Measurements from ENCODE around the gene KLF4.

The KLF4 gene

DNA sequence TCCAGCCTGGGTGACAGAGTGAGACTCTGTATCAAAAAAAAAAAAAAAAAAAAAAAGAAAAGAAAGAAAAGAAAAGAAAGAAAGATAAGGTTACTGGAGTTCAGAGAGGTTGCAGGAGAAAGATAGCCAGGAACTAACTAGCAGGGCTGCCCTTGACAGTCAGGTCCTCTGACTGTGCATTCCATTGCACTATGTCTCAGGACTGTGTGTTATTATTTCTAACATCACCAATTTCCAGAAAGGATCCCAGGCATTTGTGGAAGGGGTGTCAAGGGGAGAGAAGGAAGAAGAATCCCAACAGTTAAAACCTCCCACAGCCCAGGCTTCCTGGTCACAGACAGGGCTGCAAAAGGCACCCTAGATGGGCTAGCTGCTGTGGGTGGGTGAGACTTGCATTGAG lies 25.1 kb downstream of the KLF4 start:
- no peak overlapping the region for H2BK5ac ChIP-seq (ENCODE audit: low read depth, low read length, poor library complexity)
- H4K8ac ChIP-seq (ENCODE audit: low read depth, low read length), result no peak overlapping the region
- no peak overlapping the region for H3K23ac ChIP-seq (ENCODE audit: low read length)

DNA sequence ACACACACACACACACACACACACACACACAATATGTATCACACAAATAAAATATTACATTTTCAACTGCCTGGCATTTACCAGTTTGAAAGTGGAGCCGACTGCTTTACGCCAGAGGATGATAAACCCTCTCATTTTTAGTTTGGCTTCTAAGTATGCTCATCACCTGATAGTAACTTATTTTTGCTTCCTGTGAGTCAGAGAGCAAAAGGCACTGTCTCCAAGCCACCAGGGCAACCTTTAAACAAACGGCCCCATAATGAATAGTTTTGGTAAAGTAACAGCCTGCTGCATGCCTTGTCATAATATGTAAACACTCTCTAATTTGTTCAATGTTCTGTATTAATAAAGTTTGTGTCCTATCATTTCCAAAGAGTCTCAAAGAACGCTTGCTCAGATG lies 26.9 kb downstream of the KLF4 start:
- Histone ChIP-seq H3K9me3 (ENCODE audit: insufficient read depth, low read depth, low read length) (no peaks in the 10 kb centered on the region), H3K4me2 (ENCODE audit: low read length) (no peak overlapping the region), H3K79me2 (ENCODE audit: control insufficient read depth, insufficient read depth, low read length, poor library complexity) (no peaks in the 10 kb centered on the region), H2BK5ac (ENCODE audit: low read depth, low read length, poor library complexity) (no peak overlapping the region), H3K9ac (ENCODE audit: low read length) (no peak overlapping the region), H3K27me3 (ENCODE audit: insufficient read depth, low read length) (peaks cover 9% of the 10 kb centered on the region), H3K4me1 (ENCODE audit: control insufficient read depth in 1 of 2, insufficient read depth in 2 of 2, low read length in 2 of 2) (peaks cover 3 to 4% of the 10 kb centered on the region in 2 experiments), H3K79me1 (ENCODE audit: low read length) (peaks cover 3% of the 10 kb centered on the region), H3K23ac (ENCODE audit: low read length) (no peak overlapping the region), H4K91ac (ENCODE audit: low read depth, low read length) (no peak overlapping the region), H2AFZ (ENCODE audit: insufficient read depth, low read length, poor library complexity) (no peak overlapping the region), H4K8ac (ENCODE audit: low read depth, low read length) (no peak overlapping the region), H3K27ac (ENCODE audit: low read depth, low read length) (no peak overlapping the region), H2AK5ac (ENCODE audit: low read length) (no peak overlapping the region), H2BK120ac (ENCODE audit: insufficient read depth, low read length, poor library complexity) (no peak overlapping the region), H3K36me3 (ENCODE audit: control insufficient read depth in 1 of 2, insufficient read depth in 2 of 2, low read length in 2 of 2) (no peaks in the 10 kb centered on the region), H4K12ac (ENCODE audit: low read depth, low read length) (no peak overlapping the region), H3K14ac (ENCODE audit: low read length) (no peak overlapping the region), H2BK12ac (ENCODE audit: low read length) (no peak overlapping the region), H3K4ac (ENCODE audit: low read depth, low read length) (no peak overlapping the region), H3K18ac (ENCODE audit: low read length) (no peak overlapping the region), H3K4me3 (ENCODE audit: low read depth, low read length) (no peak overlapping the region)
- DNase-seq, result peak in 1 of 2 donors; percentile 24
- WGBS (ENCODE audit: extremely low coverage, insufficient coverage, insufficient read length), result no CpG with 5 or more reads among the region's 4 CpGs

More for the DNA sequence above, 25.1 kb downstream of the KLF4 start:
- Histone ChIP-seq H3K79me2 (ENCODE audit: control insufficient read depth, insufficient read depth, low read length, poor library complexity) (no peaks in the 10 kb centered on the region), H3K9ac (ENCODE audit: low read length) (no peak overlapping the region), H3K14ac (ENCODE audit: low read length) (no peak overlapping the region), H3K27me3 (ENCODE audit: insufficient read depth, low read length) (peaks cover 9% of the 10 kb centered on the region), H2BK120ac (ENCODE audit: insufficient read depth, low read length, poor library complexity) (no peak overlapping the region), H3K4me3 (ENCODE audit: low read depth, low read length) (no peak overlapping the region), H2AFZ (ENCODE audit: insufficient read depth, low read length, poor library complexity) (no peak overlapping the region), H3K9me3 (ENCODE audit: insufficient read depth, low read depth, low read length) (no peaks in the 10 kb centered on the region), H3K36me3 (ENCODE audit: control insufficient read depth in 1 of 2, insufficient read depth in 2 of 2, low read length in 2 of 2) (no peaks in the 10 kb centered on the region), H3K27ac (ENCODE audit: low read depth, low read length) (no peak overlapping the region), H3K4me1 (ENCODE audit: control insufficient read depth in 1 of 2, insufficient read depth in 2 of 2, low read length in 2 of 2) (peaks cover 3 to 4% of the 10 kb centered on the region in 2 experiments), H3K79me1 (ENCODE audit: low read length) (peaks cover 3% of the 10 kb centered on the region), H4K91ac (ENCODE audit: low read depth, low read length) (no peak overlapping the region), H2AK5ac (ENCODE audit: low read length) (no peak overlapping the region), H3K4me2 (ENCODE audit: low read length) (no peak overlapping the region), H2BK12ac (ENCODE audit: low read length) (no peak overlapping the region), H3K18ac (ENCODE audit: low read length) (no peak overlapping the region), H3K4ac (ENCODE audit: low read depth, low read length) (no peak overlapping the region), H4K12ac (ENCODE audit: low read depth, low read length) (no peak overlapping the region)
- no peak for DNase-seq

DNA sequence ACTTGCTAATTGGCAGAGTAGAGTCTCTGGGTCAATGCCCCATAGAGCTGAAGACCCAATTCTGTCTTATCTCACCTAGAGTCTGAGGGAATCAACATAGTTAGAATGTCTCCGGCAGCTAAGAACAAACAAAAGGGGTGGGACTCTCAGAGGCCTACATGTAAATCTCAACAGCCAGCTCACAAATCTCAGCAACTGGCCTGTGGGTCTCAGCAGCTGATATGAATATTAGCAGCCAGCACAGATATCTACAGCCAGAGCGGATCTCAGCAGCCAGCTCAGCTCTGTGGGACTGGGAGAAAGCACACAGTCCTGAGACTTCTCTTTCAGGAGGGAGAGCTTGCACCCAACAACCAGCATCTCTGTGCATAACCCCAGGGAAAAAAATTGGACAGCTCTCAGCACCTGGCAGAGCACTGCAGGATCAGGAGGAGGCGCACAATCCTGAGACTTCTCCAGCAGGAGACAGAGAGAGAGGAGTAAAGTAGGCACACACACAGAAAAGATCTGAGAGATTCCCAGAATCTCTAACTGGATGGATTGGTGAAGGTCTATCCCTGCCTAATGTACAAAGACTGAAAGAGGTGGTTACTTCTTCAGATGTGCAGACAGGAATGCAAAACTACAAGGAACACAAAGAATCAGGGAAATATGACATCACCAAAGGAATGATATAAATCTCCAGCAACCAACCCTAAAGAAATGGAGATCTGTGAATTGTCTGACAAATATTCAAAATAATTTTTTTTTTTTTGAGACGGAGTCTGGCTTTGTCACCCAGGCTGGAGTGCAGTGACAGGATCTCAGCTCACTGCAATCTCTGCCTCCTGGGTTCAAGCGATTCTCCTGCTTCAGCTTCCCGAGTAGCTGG lies 29.2 kb downstream of the KLF4 start:
- no peak overlapping the region for H3K9ac ChIP-seq (ENCODE audit: low read length)
- no peak overlapping the region for H3K14ac ChIP-seq (ENCODE audit: low read length)
- peak; percentile 52 to 86 for DNase-seq
- H3K36me3 ChIP-seq (ENCODE audit: control insufficient read depth in 1 of 2, insufficient read depth in 2 of 2, low read length in 2 of 2), result no peaks in the 10 kb centered on the region
- no peak overlapping the region for H3K4ac ChIP-seq (ENCODE audit: low read depth, low read length)
- no peak overlapping the region for H4K12ac ChIP-seq (ENCODE audit: low read depth, low read length)
- peaks cover 3 to 4% of the 10 kb centered on the region in 2 experiments for H3K4me1 ChIP-seq (ENCODE audit: control insufficient read depth in 1 of 2, insufficient read depth in 2 of 2, low read length in 2 of 2)
- no peak overlapping the region for H2BK5ac ChIP-seq (ENCODE audit: low read depth, low read length, poor library complexity)
- H3K27me3 ChIP-seq (ENCODE audit: insufficient read depth, low read length), result no peaks in the 10 kb centered on the region
- H2AFZ ChIP-seq (ENCODE audit: insufficient read depth, low read length, poor library complexity), result no peak overlapping the region
- H2BK12ac ChIP-seq (ENCODE audit: low read length), result no peak overlapping the region
- H3K23ac ChIP-seq (ENCODE audit: low read length), result no peak overlapping the region
- no peak overlapping the region for H4K8ac ChIP-seq (ENCODE audit: low read depth, low read length)
- H3K18ac ChIP-seq (ENCODE audit: low read length), result no peak overlapping the region
- no peaks in the 10 kb centered on the region for H3K79me2 ChIP-seq (ENCODE audit: control insufficient read depth, insufficient read depth, low read length, poor library complexity)
- H3K9me3 ChIP-seq (ENCODE audit: insufficient read depth, low read depth, low read length), result no peaks in the 10 kb centered on the region
- no peak overlapping the region for H2BK120ac ChIP-seq (ENCODE audit: insufficient read depth, low read length, poor library complexity)
- no peak overlapping the region for H3K27ac ChIP-seq (ENCODE audit: low read depth, low read length)
- no peaks in the 10 kb centered on the region for H3K79me1 ChIP-seq (ENCODE audit: low read length)
- no peak overlapping the region for H3K4me3 ChIP-seq (ENCODE audit: low read depth, low read length)
- no peak overlapping the region for H2AK5ac ChIP-seq (ENCODE audit: low read length)
- H4K91ac ChIP-seq (ENCODE audit: low read depth, low read length), result no peak overlapping the region
- no peak overlapping the region for H3K4me2 ChIP-seq (ENCODE audit: low read length)
- WGBS (ENCODE audit: extremely low coverage, insufficient coverage, insufficient read length), result no CpG with 5 or more reads among the region's 6 CpGs

DNA sequence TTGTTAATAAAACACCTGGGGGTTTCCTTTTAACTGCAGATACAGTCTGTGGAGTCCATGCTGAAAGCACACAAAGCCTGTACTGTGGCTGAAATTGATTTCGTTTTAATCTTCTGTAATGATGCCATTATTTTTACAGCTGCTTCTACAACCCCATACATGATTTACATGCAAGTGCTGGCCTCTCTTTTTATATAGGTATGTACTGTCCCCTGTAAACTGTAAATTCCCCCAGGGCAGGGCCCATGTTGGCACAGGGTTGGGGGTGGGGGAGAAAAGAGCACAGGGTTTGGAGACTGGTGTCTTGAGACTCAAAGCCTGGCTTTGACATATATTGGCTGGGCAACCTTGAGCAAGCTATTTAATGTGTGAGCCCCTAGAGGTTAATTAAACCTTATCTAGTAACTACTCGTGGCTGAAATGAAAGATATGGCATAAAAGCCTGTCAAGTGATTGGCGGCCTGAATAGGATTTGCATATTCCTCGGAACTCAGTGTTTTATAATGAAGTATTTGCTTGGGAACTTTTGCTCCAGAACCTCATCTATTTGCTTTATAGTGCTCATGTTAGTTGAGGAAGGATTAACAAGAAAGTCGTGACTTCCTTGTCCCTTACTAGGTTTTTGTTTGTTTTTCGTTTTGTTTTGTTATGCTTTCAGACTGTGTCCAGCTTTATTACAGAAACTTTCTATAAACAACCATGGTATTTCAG lies 34.0 kb downstream of the KLF4 start:
- no peak overlapping the region for H2BK120ac ChIP-seq (ENCODE audit: insufficient read depth, low read length, poor library complexity)
- H3K9me3 ChIP-seq (ENCODE audit: insufficient read depth, low read depth, low read length), result no peaks in the 10 kb centered on the region
- no peaks in the 10 kb centered on the region for H3K36me3 ChIP-seq (ENCODE audit: control insufficient read depth in 1 of 2, insufficient read depth in 2 of 2, low read length in 2 of 2)
- no peak overlapping the region for H2AFZ ChIP-seq (ENCODE audit: insufficient read depth, low read length, poor library complexity)
- H3K23ac ChIP-seq (ENCODE audit: low read length), result no peak overlapping the region
- no peak overlapping the region for H2AK5ac ChIP-seq (ENCODE audit: low read length)
- H3K27ac ChIP-seq (ENCODE audit: low read depth, low read length), result no peak overlapping the region
- no peak overlapping the region for H3K9ac ChIP-seq (ENCODE audit: low read length)
- H3K4me2 ChIP-seq (ENCODE audit: low read length), result no peak overlapping the region
- H4K12ac ChIP-seq (ENCODE audit: low read depth, low read length), result no peak overlapping the region
- no peak for DNase-seq
- H2BK12ac ChIP-seq (ENCODE audit: low read length), result no peak overlapping the region
- H4K91ac ChIP-seq (ENCODE audit: low read depth, low read length), result no peak overlapping the region
- no peaks in the 10 kb centered on the region for H3K79me2 ChIP-seq (ENCODE audit: control insufficient read depth, insufficient read depth, low read length, poor library complexity)
- no peaks in the 10 kb centered on the region for H3K27me3 ChIP-seq (ENCODE audit: insufficient read depth, low read length)
- no peak overlapping the region for H3K4me3 ChIP-seq (ENCODE audit: low read depth, low read length)
- no peak overlapping the region for H3K18ac ChIP-seq (ENCODE audit: low read length)
- no peak overlapping the region for H3K4ac ChIP-seq (ENCODE audit: low read depth, low read length)
- H4K8ac ChIP-seq (ENCODE audit: low read depth, low read length), result no peak overlapping the region
- no peak overlapping the region for H2BK5ac ChIP-seq (ENCODE audit: low read depth, low read length, poor library complexity)
- no CpG with 5 or more reads among the region's 6 CpGs for WGBS (ENCODE audit: extremely low coverage, insufficient coverage, insufficient read length)
- no peaks in the 10 kb centered on the region for H3K79me1 ChIP-seq (ENCODE audit: low read length)
- H3K14ac ChIP-seq (ENCODE audit: low read length), result no peak overlapping the region
- peaks cover 3 to 4% of the 10 kb centered on the region in 2 experiments for H3K4me1 ChIP-seq (ENCODE audit: control insufficient read depth in 1 of 2, insufficient read depth in 2 of 2, low read length in 2 of 2)

All from trophoblast cell (in vitro differentiated cells and primary cell).